HepG2 (cell line): Measurements from ENCODE around the gene LUC7L. TPM values are rescaled to one million over a fixed set of nuclear protein-coding genes. Genes with fewer than 3 reads are reported as not detected.

Experiments used
- ATAC-seq: fragments of 200-7000 bp; cut with Tn5 transposase; 3 replicates; pipeline ENCODE4 v1.9.1; 2020; ENCODE audit warnings: mild to moderate bottlenecking, moderate library complexity
- BruUV-seq: library from RNA; stranded (reverse); fragments of 400-500 nt; replicated peaks from 2 replicates; lab custom pipeline; 2021; lab: Mats Ljungman, UMichigan
- CTCF ChIA-PET: fragments of 300-600 bp; formaldehyde crosslinking; extraction: SDS; loops from one replicate; lab custom pipeline; 2021; ENCODE audit warnings: low total read pairs, inconsistent platforms, low intra/inter-chr PET ratio; lab: Yijun Ruan, JAX
- POLR2A ChIA-PET: fragments of 350-600 bp; sonication (Branson Sonifier 250); formaldehyde crosslinking; loops from one replicate; lab custom pipeline; 2020; ENCODE audit warnings: antibody characterized with exemption, inconsistent platforms; lab: Yijun Ruan, JAX
- DNase-seq: peaks from one replicate; pipeline ENCODE4 v3.0.0-alpha.2; 2015; ENCODE audit warnings: low spot score
- FAIRE-seq: peaks from 3 replicates; lab custom pipeline; 2011; peaks lifted over from hg19 to GRCh38; lab: Jason Lieb, UNC
- H2AFZ ChIP-seq: one replicate; pipeline ENCODE4 v1.6.1; 2011; ENCODE audit warnings: low read length, inconsistent platforms
- H3K27ac ChIP-seq: fragments of 300-600 bp; 3 replicates; pipeline ENCODE4 v1.8.0; 2011; ENCODE audit warnings: mixed run types, mild to moderate bottlenecking, mixed read lengths, low read length, inconsistent platforms; ENCODE audit not compliant: insufficient read depth; ENCODE audit errors: extremely low read length
- H3K27me3 ChIP-seq, 2 experiments: fragments of 200-600 bp in 1 of 2; 2 replicates in 1 of 2; 3 replicates in 1 of 2; pipeline versions ENCODE4 v1.6.0 to v1.8.0; 2011; ENCODE audit warnings: low read length in 2 of 2, mild to moderate bottlenecking in 2 of 2, moderate library complexity in 2 of 2, inconsistent platforms in 1 of 2; ENCODE audit not compliant: insufficient read depth in 2 of 2, control insufficient read depth in 1 of 2
- H3K36me3 ChIP-seq, 2 experiments: fragments of 200-600 bp in 1 of 2; replicated peaks in 1 of 2; 2 replicates in 1 of 2; 3 replicates in 1 of 2; pipeline versions ENCODE4 v1.5.1 to v1.8.0; 2011; ENCODE audit warnings: low read length in 2 of 2, inconsistent platforms in 1 of 2; ENCODE audit not compliant: insufficient read depth in 2 of 2, control insufficient read depth in 1 of 2
- H3K4me1 ChIP-seq: 2 replicates; pipeline ENCODE4 v1.5.1; 2012; ENCODE audit warnings: low read length, inconsistent platforms; ENCODE audit not compliant: insufficient read depth
- H3K4me2 ChIP-seq: 2 replicates; pipeline ENCODE4 v1.6.0; 2011; ENCODE audit warnings: low read depth, low read length, inconsistent platforms
- H3K4me3 ChIP-seq, 3 experiments: fragments of 200-600 bp in 1 of 3; sonication (generic), shearing (Covaris generic) in 1 of 3; replicated peaks in 1 of 3; 2 replicates each; pipeline ENCODE4 v1.5.1; 2011 to 2016; ENCODE audit warnings: low read length in 3 of 3, inconsistent platforms in 2 of 3, low read depth in 2 of 3, mild to moderate bottlenecking in 2 of 3, control low read depth in 1 of 3, mixed read lengths in 1 of 3; ENCODE audit not compliant: insufficient read depth in 1 of 3
- H3K79me2 ChIP-seq: one replicate; pipeline ENCODE4 v1.6.1; 2011; ENCODE audit warnings: low read length, inconsistent platforms; ENCODE audit not compliant: insufficient read depth
- H3K9ac ChIP-seq: 2 replicates; pipeline ENCODE4 v1.6.0; 2011; ENCODE audit warnings: mild to moderate bottlenecking, low read depth, low read length, inconsistent platforms; ENCODE audit not compliant: insufficient read depth
- H3K9me3 ChIP-seq: 2 replicates; pipeline ENCODE4 v1.5.1; 2012; ENCODE audit warnings: mild to moderate bottlenecking, low read length
- H4K20me1 ChIP-seq: 2 replicates; pipeline ENCODE4 v1.6.0; 2011; ENCODE audit warnings: inconsistent platforms, mild to moderate bottlenecking, low read length, moderate library complexity; ENCODE audit not compliant: insufficient read depth
- ZNF704 ChIP-seq: sonication (generic); formaldehyde crosslinking; IDR thresholded peaks from 2 replicates; pipeline ENCODE4 v1.8.1; 2023; ENCODE audit warnings: mild to moderate bottlenecking, inconsistent platforms, moderate library complexity, missing genetic modification reagents, borderline replicate concordance
- ZSCAN12 ChIP-seq: sonication (generic); formaldehyde crosslinking; IDR thresholded peaks from 2 replicates; pipeline ENCODE4 v1.9.0; 2021; ENCODE audit warnings: mild to moderate bottlenecking, missing genetic modification reagents
- whole genome bisulfite sequencing: methylation state at CpG from one replicate; pipeline ENCODE4 v1.1.6; 2017; ENCODE audit warnings: low lambda C conversion rate; 5-methylcytosine and 5-hydroxymethylcytosine counted together
- in situ Hi-C: cut with HindIII; loops from 2 replicates; pipeline ENCODE4 v1.10.0; 2017; ENCODE audit warnings: low pct_unique_long_range_greater_than_20kb; ENCODE audit not compliant: extremely low pct_ligation_motif_present
- intact Hi-C: fragments of 100-400 bp; cut with micrococcal nuclease; formaldehyde crosslinking; loops from one replicate; pipeline ENCODE4 v1.10.0; 2022; ENCODE audit not compliant: unreplicated experiment
- polyA plus RNA-seq, 8 experiments: library from polyadenylated mRNA; depleted of rRNA in 3 of 8; stranded (reverse) in 7 of 8; unstranded in 1 of 8; fragments of >200 nt; fragmentation: Illumina TruSeq in 4 of 8; extraction: Trizol in 4 of 8; gene quantifications; 2 replicates each; pipeline versions ENCODE4 v1.2.1 to v1.2.3, GENCODE V29; 2011 to 2016; ENCODE audit warnings: low read depth in 4 of 8, missing spikeins in 1 of 8, mixed read lengths in 1 of 8; ENCODE audit not compliant: insufficient read depth in 1 of 8
- total RNA-seq, 5 experiments: library from RNA; depleted of rRNA; stranded (reverse); fragments of >200 nt; fragmentation: Illumina TruSeq; extraction: Trizol; gene quantifications; 2 replicates each; pipeline ENCODE4 v1.2.3, GENCODE V29; 2016; ENCODE audit warnings: low read depth in 1 of 5
- TF ChIP-seq, protein P1 (sequence below): IDR thresholded peaks from 2 replicates; pipeline ENCODE4 v1.6.1; 2016; ENCODE audit warnings: low read depth, borderline replicate concordance
- TF ChIP-seq, protein P2 (sequence below): sonication (generic); formaldehyde crosslinking; IDR thresholded peaks from 2 replicates; pipeline ENCODE4 v1.5.1; 2020; ENCODE audit warnings: mild to moderate bottlenecking, missing genetic modification reagents, moderate library complexity

LUC7L gene
- total and polyA plus RNA-seq, 2 of the 13 experiments (the other 11 are each of a cell fraction or from before 2014, with no cell fraction given): 48.7 to 56.9 TPM

GRCh38 chr16:152141-153128 lies 76.8 kb downstream of the LUC7L start, which contains the start of gene HBZ:
Gene HBZ, plus strand, starts transcription at chr16:152644. Its CDS starts 266 bp downstream, at chr16:152910.
- no peak within 1 kb of the TSS for H3K4me2 ChIP-seq
- no peak for TF ChIP-seq ZNF704 (CRISPR knock-in tag)
- TF ChIP-seq, protein P1, sequence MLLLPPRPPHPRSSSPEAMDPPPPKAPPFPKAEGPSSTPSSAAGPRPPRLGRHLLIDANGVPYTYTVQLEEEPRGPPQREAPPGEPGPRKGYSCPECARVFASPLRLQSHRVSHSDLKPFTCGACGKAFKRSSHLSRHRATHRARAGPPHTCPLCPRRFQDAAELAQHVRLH (CRISPR knock-in tag): no peak
- H3K27ac ChIP-seq: no peak within 1 kb of the TSS
- ChIA-PET CTCF (no interaction called here), POLR2A (no interaction called here)
- DNase-seq (no peak), FAIRE-seq (no peak), ATAC-seq (no peak; the same call in 2 of the 3 replicates)
- peaks cover 2 to 39% of the 10 kb centered on the region in 2 experiments; a peak in 4 of 5 replicates for H3K27me3 ChIP-seq
- H2AFZ ChIP-seq: no peak within 1 kb of the TSS
- H3K9me3 ChIP-seq: no peaks in the 10 kb centered on the region
- H3K9ac ChIP-seq: no peak within 1 kb of the TSS
- H3K4me1 ChIP-seq: no peaks in the 10 kb centered on the region
- no peaks in the 10 kb centered on the region for H3K36me3 ChIP-seq
- intact Hi-C loops (no loop called here), in situ Hi-C loops (no loop called here)
- WGBS: 46% methylated on average over 16 of the region's 17 CpGs
- no peak within 1 kb of the TSS for H3K4me3 ChIP-seq
- no peaks in the 10 kb centered on the region for H3K79me2 ChIP-seq
- no TSS peak for BruUV-seq
- H4K20me1 ChIP-seq: no peaks in the 10 kb centered on the region

- 10% methylated on average over 8 of the region's 9 CpGs for WGBS
- Histone ChIP-seq H4K20me1 (no peaks in the 10 kb centered on the region), H3K79me2 (no peaks in the 10 kb centered on the region), H3K27ac (no peak overlapping the region), H3K9ac (no peak overlapping the region), H3K4me2 (no peak overlapping the region), H3K9me3 (no peaks in the 10 kb centered on the region), H3K27me3 (peaks cover 2 to 32% of the 10 kb centered on the region in 2 experiments; a peak in 4 of 5 replicates), H3K4me1 (peaks cover 5% of the 10 kb centered on the region; the same call in 1 of the 2 replicates), H2AFZ (no peak overlapping the region), H3K4me3 (no peak overlapping the region), H3K36me3 (no peaks in the 10 kb centered on the region)
- TF ChIP-seq, protein P2, sequence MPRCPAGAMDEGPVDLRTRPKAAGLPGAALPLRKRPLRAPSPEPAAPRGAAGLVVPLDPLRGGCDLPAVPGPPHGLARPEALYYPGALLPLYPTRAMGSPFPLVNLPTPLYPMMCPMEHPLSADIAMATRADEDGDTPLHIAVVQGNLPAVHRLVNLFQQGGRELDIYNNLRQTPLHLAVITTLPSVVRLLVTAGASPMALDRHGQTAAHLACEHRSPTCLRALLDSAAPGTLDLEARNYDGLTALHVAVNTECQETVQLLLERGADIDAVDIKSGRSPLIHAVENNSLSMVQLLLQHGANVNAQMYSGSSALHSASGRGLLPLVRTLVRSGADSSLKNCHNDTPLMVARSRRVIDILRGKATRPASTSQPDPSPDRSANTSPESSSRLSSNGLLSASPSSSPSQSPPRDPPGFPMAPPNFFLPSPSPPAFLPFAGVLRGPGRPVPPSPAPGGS (CRISPR knock-in tag): no peak
- TF ChIP-seq ZSCAN12 (CRISPR knock-in tag): no peak
- no peak for FAIRE-seq
- no peak for DNase-seq
- POLR2A ChIA-PET: no interaction called here
- intact Hi-C loops (no loop called here), in situ Hi-C loops (no loop called here)
- CTCF ChIA-PET: no interaction called here
- BruUV-seq: no TSS peak
- no peak for ATAC-seq
Measured at GRCh38 chr16:149024-149660, 80.1 kb downstream of the LUC7L start.
